ENCODE measurements around the gene KRT36. TPM values are rescaled to one million over a fixed set of nuclear protein-coding genes. Genes with fewer than 3 reads are reported as not detected.

KRT36 gene
- total RNA-seq, 4 donors from 2014 or later: 0.97 TPM; not detected in 3

DNA sequence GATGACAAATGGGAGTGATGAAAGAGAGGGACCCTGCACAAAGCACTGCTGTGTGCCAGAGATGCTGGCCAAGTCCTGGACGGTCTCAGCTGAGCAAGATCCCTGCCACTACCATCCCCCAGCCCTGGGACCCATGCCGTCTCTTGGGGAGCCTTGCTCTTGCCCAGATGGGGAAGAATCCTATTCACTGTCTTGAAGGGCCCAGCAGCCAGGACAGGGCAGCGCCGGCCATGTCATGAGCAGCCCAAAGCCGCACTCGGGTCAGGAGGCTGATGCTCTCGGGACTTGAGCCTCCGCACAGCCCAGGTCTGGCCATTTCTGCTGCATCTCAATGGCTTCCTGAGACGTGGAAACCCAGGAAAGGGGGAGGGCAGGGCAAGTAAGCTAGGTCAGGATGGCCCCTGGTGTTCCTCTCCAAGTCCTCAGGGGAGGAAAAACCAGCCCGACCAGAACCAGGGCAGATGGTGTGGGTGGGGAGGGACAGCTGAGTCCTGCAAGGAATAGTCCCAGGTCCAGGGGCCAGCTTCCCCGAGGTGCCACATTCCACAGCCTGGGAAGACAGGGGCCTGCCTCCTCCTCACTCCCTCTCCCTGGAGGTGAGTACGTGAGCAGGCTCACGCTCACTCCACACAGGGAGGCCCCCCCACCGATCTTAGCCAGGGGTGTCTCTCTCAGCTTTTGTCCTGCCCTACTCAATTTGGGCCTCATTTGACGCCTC lies 46.2 kb upstream of the KRT36 start:
- no peak overlapping the region for H3K4me3 ChIP-seq (ENCODE audit: low read depth, poor library complexity, severe bottlenecking)
- no peak for DNase-seq (ENCODE audit: low spot score in 2 of 2)
- no peak for TF ChIP-seq POLR2A (IDR thresholded peaks at IDR 0.05)
- TF ChIP-seq, protein P1, sequence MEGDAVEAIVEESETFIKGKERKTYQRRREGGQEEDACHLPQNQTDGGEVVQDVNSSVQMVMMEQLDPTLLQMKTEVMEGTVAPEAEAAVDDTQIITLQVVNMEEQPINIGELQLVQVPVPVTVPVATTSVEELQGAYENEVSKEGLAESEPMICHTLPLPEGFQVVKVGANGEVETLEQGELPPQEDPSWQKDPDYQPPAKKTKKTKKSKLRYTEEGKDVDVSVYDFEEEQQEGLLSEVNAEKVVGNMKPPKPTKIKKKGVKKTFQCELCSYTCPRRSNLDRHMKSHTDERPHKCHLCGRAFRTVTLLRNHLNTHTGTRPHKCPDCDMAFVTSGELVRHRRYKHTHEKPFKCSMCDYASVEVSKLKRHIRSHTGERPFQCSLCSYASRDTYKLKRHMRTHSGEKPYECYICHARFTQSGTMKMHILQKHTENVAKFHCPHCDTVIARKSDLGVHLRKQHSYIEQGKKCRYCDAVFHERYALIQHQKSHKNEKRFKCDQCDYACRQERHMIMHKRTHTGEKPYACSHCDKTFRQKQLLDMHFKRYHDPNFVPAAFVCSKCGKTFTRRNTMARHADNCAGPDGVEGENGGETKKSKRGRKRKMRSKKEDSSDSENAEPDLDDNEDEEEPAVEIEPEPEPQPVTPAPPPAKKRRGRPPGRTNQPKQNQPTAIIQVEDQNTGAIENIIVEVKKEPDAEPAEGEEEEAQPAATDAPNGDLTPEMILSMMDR (IDR thresholded peaks at IDR 0.05): no peak
- WGBS, 2 donors: 37 to 53% methylated on average over 9 to 13 of the region's 15 CpGs
- intact Hi-C loops (cut with DNase I; ENCODE audit: low total_unique reads): no loop called here

DNA sequence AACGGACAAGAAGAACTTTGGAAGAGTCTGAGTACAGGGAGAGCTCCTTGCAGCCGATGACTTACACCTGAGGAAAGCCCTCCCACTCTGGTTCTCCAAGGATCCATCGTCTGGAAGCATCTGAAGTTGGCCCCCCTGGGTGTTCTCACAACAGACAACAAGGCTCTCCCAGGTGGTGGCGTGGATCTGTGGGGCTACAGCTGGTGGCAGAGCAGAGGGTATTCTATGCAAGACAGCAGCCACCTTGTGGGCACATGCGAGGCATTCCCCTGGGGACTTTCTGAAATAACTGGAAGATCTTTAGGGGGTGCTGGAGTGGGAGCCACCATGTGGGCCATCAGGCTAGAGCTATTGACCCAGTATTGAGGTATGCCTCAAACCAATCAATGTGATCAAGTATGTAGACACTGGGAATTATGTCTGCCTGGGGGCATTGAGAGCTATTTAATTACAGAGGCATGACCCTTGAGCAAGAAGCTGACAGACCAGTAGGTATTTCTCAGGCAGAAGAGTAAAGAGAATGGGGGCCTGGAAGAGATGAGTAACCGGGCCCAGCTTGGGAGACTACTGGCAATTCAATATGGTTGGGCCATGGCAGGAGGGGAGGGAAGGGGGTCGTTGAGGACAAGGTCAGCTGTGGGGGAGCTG lies 45.3 kb upstream of the KRT36 start:
- TF ChIP-seq POLR2A (IDR thresholded peaks at IDR 0.05): no peak
- TF ChIP-seq, protein P1 (IDR thresholded peaks at IDR 0.05): no peak
- 67 to 77% methylated on average over 7 of the region's 7 CpGs for WGBS, 2 donors
- intact Hi-C loops (cut with DNase I; ENCODE audit: low total_unique reads): no loop called here
- DNase-seq (ENCODE audit: low spot score in 2 of 2): no peak
- no peak overlapping the region for H3K4me3 ChIP-seq (ENCODE audit: low read depth, poor library complexity, severe bottlenecking)

DNA sequence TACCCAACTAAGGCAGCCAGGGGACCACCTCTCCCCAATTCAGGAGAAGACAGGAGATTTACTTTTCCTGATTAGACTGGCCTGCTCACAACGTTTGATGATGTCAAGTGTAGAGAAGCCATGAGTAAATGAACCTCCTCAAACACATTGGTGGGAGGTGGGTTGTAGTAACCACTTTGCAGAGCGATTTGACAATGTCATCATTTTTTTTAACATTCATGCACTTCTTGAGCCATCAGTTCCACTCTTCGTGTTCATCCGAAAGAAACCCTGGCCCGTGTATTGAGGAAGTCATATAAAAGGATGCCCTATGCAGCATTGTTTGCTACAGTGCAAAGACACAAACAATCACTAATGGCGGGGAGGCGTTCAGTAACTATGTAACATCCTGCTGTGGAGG lies 43.9 kb upstream of the KRT36 start:
- DNase-seq (ENCODE audit: low spot score in 2 of 2): no peak
- WGBS, 2 donors: 84 to 85% methylated on average over 7 of the region's 7 CpGs
- intact Hi-C loops (cut with DNase I; ENCODE audit: low total_unique reads): no loop called here
- H3K4me3 ChIP-seq (ENCODE audit: low read depth, poor library complexity, severe bottlenecking): no peak overlapping the region
- TF ChIP-seq, protein P1 (IDR thresholded peaks at IDR 0.05): no peak
- no peak for TF ChIP-seq POLR2A (IDR thresholded peaks at IDR 0.05)

DNA sequence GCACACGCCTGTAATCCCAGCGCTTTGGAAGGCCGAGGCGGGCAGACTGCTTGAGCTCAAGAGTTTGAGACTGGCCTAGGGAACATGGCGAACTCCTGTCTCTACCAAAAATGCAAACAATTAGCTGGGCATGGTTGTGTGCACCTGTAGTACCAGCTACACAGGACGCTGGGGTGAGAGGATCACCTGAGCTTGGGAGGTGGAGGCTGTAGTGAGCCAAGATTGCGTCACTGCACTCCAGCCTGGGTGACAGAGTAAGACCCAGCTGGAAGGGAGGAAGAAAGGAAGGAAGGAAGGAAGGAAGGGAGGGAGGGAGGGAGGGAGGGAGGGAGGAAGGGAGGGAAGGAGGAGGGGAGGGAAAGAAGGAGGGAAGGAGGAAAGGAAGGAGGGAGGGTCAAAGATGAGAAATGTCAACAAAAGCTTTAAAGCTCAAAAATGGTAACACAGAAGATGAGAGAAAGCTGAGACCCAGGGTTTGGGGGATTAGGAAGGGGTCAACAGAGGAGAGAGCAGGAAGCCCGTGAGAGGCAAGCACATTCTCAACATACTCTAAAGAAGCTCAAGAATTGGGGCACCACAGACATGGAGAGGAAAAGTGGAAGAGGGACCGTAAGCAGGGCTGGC lies 43.3 kb upstream of the KRT36 start:
- H3K4me3 ChIP-seq (ENCODE audit: low read depth, poor library complexity, severe bottlenecking): no peak overlapping the region
- intact Hi-C loops (cut with DNase I; ENCODE audit: low total_unique reads): no loop called here
- no peak for TF ChIP-seq POLR2A (IDR thresholded peaks at IDR 0.05)
- TF ChIP-seq, protein P1 (IDR thresholded peaks at IDR 0.05): no peak
- DNase-seq (ENCODE audit: low spot score in 2 of 2): no peak
- 74 to 78% methylated on average over 9 of the region's 9 CpGs for whole genome bisulfite sequencing, 2 donors

DNA sequence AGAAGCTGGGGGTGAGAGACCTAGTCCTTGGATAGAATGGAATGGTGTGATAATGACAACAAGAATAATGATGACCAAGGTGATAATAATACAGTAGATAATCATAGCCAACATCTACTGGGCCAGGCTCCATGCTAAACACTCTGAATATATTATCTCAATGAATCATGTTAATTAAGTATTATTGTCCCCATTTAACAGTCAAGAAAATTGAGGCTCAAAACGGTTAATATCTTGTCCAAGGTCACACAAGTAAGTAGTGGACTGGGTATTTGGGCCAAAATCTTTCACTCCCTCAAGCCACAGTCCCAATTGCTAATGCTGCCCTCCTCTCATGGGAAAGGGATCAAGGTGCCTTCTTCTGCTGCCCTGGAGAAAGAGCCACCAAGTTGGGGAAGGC lies 42.3 kb upstream of the KRT36 start:
- TF ChIP-seq, protein P1 (IDR thresholded peaks at IDR 0.05): no peak
- no peak for TF ChIP-seq POLR2A (IDR thresholded peaks at IDR 0.05)
- no peak overlapping the region for H3K4me3 ChIP-seq (ENCODE audit: low read depth, poor library complexity, severe bottlenecking)
- WGBS, 2 donors: 61 to 63% methylated on average over 1 of the region's 1 CpG
- no peak for DNase-seq (ENCODE audit: low spot score in 2 of 2)
- intact Hi-C loops (cut with DNase I; ENCODE audit: low total_unique reads): no loop called here
